Mammary epithelial cell (primary cell): ENCODE measurements around the gene MFN2.

Source experiments
- CTCF ChIP-seq, 2 donors: IDR thresholded peaks in 1 of 2; conservative IDR thresholded peaks in 1 of 2; 2 replicates each; pipeline ENCODE4 v1.5.1; 2011 to 2012; ENCODE audit warnings: inconsistent platforms in 2 of 2, low read length in 2 of 2, mild to moderate bottlenecking in 2 of 2, control low read depth in 1 of 2, low read depth in 1 of 2; ENCODE audit not compliant: insufficient read depth in 1 of 2; ENCODE audit errors: extremely low read depth in 1 of 2
- EZH2 ChIP-seq: IDR thresholded peaks from 2 replicates; pipeline ENCODE4 v1.6.1; 2012; ENCODE audit warnings: low read length, inconsistent platforms, borderline replicate concordance

DNA sequence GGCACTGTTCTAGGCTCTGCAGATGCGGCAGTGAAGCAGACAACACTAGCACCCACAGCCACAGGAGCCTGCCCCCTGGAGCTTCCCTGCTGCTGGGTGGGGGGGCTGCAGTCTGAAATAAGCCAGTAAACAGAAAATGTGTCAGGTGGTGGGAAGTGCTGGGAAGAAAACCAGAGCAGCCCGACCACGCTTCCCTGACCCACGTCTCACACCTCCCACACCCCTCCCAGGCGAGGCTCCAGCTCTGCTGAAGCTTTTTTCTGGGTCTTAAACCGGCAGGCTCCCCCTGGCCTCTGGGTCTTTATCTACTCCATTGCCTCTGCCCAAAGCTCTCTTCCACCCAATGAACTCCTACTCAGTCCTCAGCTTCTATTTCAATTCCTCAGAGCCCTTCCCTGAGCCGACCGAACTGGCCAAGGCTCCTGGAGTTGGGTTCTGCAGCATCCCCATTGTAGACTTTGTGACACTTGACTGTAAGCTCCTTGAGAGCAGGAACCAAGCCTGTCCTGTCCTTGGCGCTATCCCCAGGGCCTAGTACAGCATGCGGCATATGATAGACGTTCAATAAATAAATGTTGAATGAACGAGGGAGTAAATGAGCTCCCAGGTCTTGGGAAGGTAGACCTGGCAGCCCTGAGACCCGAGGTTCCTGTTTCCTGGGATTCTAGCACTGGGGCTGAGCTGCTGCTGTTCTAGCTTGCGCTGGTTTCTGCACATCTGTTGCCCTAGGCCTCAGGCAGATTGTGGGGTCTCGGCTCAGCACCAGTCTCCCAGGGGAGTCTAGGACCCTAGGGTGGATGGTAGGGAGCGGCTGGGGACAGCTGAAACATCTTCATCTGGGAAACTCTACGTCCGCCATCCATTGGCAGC is 57.5 kb downstream of the MFN2 start:
- TF ChIP-seq CTCF (conservative IDR thresholded peaks at IDR 0.05 in 1 of 2, IDR thresholded peaks at IDR 0.05 in 1 of 2; ENCODE audit: extremely low read depth in 1 of 2, insufficient read depth in 1 of 2, low read depth in 1 of 2, low read length in 2 of 2) (no peak), EZH2 (no peak)
